GM19023 (cell line): Measurements from ENCODE around the gene AKT1.
"Not testable (repeated sequence)": the region's sequence is repeated elsewhere in the genome, so short reads cannot be mapped to it uniquely, and the experiment has no call there.

Source experiments
- ATAC-seq: cut with Tn5 transposase; IDR thresholded peaks from one replicate; pipeline ENCODE4 v1.9.1; 2021; ENCODE audit warnings: mild to moderate bottlenecking, moderate library complexity; ENCODE audit not compliant: unreplicated experiment

The AKT1 gene

GRCh38 chr14:104755621-104756020 lies 39.9 kb downstream of the AKT1 start:
- no peak for ATAC-seq

- ATAC-seq = no peak
Measured at GRCh38 chr14:104754213-104754851, 41.2 kb downstream of the AKT1 start.

DNA sequence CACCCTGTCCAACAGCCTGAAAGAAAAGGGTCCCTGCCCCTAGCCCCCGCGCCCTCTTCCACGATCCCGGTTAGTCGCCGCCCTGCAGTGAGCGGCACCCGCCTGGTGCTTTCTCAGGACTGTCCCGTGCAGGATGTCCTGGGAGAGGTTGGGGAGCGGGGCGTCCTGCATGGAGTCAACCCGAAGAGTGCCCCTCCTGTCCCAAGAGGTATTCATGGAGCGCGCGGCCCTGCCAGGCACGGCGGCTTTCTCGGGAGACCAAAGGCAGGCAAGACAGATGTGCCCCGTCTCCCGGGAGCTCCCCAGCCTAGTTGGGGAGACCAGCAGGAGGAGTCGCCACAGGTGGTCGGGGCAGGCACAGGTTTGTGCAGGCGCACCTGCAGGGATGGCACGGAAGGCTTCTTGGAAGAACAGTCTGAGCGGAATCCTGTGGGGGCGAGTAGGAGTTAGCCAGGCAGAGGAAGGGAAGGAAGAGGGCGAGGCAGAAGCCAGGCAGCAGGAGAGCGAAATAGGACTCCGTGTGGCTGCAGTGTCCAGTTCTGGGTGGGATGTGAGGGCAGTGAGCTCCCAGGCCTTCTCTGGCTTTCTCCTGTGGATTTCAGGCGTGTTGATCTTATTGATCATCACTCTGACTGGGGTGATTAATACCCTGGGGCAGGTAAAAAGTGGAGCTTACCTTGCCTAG lies 41.9 kb downstream of the AKT1 start:
- ATAC-seq = no peak

DNA sequence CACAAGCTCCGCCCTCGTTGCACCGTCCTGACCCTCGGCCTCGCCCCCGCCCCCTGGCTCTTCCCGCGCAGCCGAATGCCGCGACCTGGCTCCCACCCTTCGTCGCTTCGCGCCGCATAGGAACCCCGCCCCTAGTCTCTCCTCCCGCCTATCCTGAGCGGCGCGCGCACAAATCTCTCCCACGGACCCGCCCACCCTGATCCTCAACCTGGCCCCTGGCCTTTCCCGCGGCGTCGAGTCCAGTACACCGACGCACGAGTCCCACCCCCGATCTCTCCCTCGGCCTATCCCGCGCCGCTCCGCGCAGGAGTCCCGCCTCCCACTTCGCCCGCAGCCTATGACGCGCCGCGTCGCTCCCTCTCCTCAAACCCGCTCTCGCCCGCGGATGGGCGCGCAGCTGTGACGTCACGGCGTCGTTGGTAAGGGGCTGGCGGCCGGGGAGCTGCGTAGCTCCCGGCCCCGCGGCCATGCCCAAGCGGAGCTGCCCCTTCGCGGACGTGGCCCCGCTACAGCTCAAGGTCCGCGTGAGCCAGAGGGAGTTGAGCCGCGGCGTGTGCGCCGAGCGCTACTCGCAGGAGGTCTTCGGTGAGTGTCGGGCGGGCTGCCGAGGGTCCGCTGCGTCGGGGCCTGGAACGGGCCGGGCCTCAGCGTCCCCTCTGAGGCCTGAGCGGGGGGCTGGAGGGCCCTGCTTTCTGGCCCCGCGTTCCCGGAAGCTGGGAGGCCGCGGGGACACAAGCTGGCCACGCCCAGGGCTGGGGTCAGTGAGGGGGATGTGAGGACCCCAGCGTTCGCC lies 42.6 kb downstream of the AKT1 start, which contains the start of gene SIVA1:
Gene SIVA1 (plus strand): TSS at position 413 of the 793 bp plus-strand sequence. CDS start 55 bp downstream, at position 468.
- peak; percentile 91 for ATAC-seq

DNA sequence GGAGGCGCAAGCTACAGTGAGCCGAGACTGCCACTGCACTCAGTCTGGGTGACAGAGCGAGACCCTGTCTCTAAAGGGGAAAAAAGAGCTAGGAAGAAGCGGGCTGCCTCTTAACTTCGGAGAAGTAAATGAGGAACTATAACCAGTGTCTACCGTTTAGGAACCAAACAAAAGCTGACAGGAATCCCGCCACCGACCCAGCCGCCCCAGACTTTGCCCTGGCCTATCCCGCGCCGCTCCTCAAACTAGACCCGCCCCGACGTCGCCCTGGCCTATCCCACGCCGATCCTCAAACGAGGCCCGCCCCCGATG lies 43.2 kb downstream of the AKT1 start:
- peak; percentile 82 for ATAC-seq

GRCh38 chr14:104751539-104752422 lies 43.8 kb downstream of the AKT1 start:
- ATAC-seq = no peak

DNA sequence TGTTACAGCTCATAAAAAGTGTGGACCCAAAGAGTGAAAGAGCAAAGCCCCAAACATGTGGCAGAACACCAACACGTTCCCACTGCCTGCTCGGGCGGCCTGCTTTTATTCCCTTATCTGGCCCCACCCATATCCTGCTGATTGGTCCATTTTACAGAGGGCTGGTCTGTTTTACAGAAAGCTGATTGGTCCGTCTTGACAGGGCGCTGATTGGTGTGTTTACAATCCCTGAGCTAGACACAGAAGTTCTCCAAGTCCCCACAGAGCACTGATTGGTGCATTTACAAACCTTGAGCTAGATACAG lies 44.8 kb downstream of the AKT1 start:
- not testable (repeated sequence) for ATAC-seq

- no peak for ATAC-seq
Measured at GRCh38 chr14:104750056-104750752, 45.3 kb downstream of the AKT1 start.

DNA sequence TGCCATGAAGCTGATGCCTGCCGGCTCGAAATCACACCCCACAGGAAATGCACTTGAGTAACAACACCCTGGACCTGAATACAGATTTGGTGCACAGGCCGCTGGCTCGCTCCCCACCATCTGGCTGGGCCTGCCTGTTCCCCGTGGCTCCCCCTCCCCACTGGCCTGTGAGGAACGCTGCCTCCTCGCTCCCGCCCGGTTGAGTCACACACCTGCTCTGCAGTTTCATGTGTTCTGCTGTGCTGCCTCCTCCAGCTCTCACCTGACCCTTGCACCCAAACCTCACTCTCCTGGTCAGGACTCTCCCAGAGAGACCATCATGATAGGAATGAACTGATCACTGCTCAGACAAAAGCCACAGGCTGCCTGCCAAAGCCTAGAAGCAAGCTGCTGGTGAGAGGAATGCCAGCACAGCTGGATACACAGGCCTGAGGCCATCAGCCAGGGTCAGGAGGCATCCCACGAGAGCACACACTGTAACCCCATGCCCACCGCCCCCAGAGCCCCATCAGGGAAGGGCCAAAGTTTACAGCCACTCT lies 46.4 kb downstream of the AKT1 start:
- no peak for ATAC-seq

DNA sequence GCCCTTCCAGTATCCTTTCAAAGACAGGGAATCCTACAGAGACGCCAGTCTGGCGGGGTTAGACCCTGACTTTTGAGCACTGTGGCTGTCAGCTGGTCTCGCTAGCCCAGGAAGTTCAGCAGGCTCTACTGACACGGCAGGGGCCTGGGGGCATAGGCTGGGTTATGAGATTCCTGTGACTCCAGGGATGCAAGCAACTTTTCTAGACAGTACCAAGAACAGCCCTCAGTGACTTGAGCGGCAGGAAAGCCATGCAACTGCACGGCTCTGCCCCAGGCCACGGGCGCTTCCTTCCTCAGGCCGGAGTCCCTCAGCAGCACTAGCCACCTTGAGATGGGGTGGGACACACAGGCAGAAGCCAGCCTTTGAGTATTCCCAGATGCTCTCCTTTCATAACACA lies 47.7 kb downstream of the AKT1 start:
- ATAC-seq = no peak

DNA sequence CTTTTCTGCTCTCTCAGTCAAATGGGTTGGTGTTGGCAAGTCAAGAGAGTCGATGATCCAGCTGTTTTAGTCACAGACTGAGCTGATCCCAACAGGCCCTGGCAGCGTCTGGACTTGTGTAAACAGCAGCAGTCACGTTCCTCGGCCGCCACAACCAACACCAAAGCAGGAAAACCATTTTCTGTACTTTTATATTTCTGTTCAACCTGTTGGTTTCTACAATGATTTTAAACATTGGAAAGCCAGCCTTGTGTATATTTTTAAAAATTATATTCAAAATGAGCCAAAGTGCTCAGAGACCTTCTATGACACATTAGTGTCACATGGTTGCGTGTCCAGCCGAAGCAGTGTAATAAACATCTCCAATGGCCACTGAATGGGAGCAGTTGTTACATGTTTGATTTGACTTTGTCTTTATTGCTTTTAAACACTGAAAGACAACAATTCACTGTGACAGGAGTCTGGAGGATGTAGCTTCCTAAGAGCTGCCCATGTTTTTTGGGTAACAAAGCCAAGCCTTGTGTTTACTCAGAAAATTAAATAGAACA lies 48.5 kb downstream of the AKT1 start:
- no peak for ATAC-seq

GRCh38 chr14:104746071-104746545 lies 49.4 kb downstream of the AKT1 start:
- ATAC-seq = no peak

DNA sequence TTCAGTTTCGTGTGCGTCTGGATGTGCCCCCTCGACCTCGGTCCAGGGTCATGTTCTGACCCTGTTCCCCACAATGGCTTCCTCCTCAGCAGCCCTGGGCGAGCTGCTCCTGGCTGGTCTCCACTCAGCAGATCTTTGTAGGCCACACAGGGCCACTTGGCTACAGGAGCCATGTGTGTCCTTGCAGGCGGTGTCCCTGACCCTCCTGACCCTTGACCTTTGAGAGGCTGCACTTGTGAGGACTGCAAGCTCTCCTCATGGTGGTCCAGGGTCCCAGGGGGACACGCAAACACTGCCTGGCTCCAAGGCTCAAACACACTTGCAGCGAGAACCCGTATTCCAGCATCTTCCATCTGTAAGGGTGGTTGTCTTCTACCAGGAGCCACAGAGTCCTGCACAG lies 50.1 kb downstream of the AKT1 start:
- no peak for ATAC-seq

GRCh38 chr14:104744484-104744883 lies 51.1 kb downstream of the AKT1 start:
- no peak for ATAC-seq

GRCh38 chr14:104743461-104744380 lies 51.8 kb downstream of the AKT1 start:
- ATAC-seq = no peak

- no peak for ATAC-seq
Measured at GRCh38 chr14:104742586-104743455, 52.7 kb downstream of the AKT1 start.

DNA sequence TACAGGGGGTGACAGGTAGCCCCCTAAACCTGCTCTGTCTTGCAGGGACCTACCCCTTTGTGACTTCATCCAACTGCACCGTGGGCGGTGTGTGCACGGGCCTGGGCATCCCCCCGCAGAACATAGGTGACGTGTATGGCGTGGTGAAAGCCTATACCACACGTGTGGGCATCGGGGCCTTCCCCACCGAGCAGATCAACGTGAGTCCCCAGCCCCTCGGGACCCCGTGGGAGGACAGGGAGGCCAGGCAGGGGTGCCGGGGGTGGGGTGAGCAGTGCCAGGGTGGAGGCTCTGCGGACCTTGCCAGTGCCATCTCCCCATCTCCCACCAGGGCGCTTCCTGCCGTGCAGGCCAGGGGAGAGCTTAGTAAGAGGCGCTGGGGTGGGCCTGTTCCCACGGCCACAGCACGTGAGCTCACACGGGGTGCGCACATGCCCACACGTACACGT lies 53.7 kb downstream of the AKT1 start:
- no peak for ATAC-seq
